ENCODE results near the gene ZMYND11.
"Not testable (repeated sequence)": the region's sequence is repeated elsewhere in the genome, so short reads cannot be mapped to it uniquely, and the experiment has no call there.

ZMYND11 gene

GRCh38 chr10:251982-252582 lies 116.8 kb downstream of the ZMYND11 start:
- H3K4me3 ChIP-seq (ENCODE audit: low read depth, low read length): no peak overlapping the region
- DNase-seq (ENCODE audit: low read depth): no peak
- no peak for TF ChIP-seq CTCF (IDR thresholded peaks at IDR 0.05; ENCODE audit: control insufficient read depth, extremely low read depth, insufficient read depth)

- no peak for TF ChIP-seq CTCF (IDR thresholded peaks at IDR 0.05; ENCODE audit: control insufficient read depth, extremely low read depth, insufficient read depth)
- no peak for DNase-seq (ENCODE audit: low read depth)
Measured at GRCh38 chr10:260819-261429, 125.7 kb downstream of the ZMYND11 start.

GRCh38 chr10:264160-265073 lies 129.2 kb downstream of the ZMYND11 start:
- not testable (repeated sequence) for H3K4me3 ChIP-seq (ENCODE audit: low read depth, low read length); DNase-seq (ENCODE audit: low read depth)

More at GRCh38 chr10:260819-261429, 125.7 kb downstream of the ZMYND11 start:
- no peak overlapping the region for H3K4me3 ChIP-seq (ENCODE audit: low read depth, low read length)

GRCh38 chr10:265074-265440 lies 129.8 kb downstream of the ZMYND11 start:
- DNase-seq (ENCODE audit: low read depth); H3K4me3 ChIP-seq (ENCODE audit: low read depth, low read length): not testable (repeated sequence)

- H3K4me3 ChIP-seq (ENCODE audit: low read depth, low read length): not testable (repeated sequence)
Measured at GRCh38 chr10:265816-266588, 130.7 kb downstream of the ZMYND11 start.

GRCh38 chr10:266974-267425 lies 131.7 kb downstream of the ZMYND11 start:
- TF ChIP-seq CTCF (IDR thresholded peaks at IDR 0.05; ENCODE audit: control insufficient read depth, extremely low read depth, insufficient read depth): no peak
- DNase-seq (ENCODE audit: low read depth): no peak
- H3K4me3 ChIP-seq (ENCODE audit: low read depth, low read length): no peak overlapping the region

More at GRCh38 chr10:265816-266588, 130.7 kb downstream of the ZMYND11 start:
- DNase-seq (ENCODE audit: low read depth): not testable (repeated sequence)

GRCh38 chr10:267705-268104 lies 132.4 kb downstream of the ZMYND11 start:
- no peak for DNase-seq (ENCODE audit: low read depth)
- no peak for TF ChIP-seq CTCF (IDR thresholded peaks at IDR 0.05; ENCODE audit: control insufficient read depth, extremely low read depth, insufficient read depth)
- H3K4me3 ChIP-seq (ENCODE audit: low read depth, low read length): no peak overlapping the region
